RPMI8226 (cell line): ENCODE measurements around the gene PACSIN1.
"Not testable (repeated sequence)": the region's sequence is repeated elsewhere in the genome, so short reads cannot be mapped to it uniquely, and the experiment has no call there.

Source experiments
- DNase-seq: peaks from one replicate; pipeline ENCODE4 v3.0.0-alpha.2; 2015

Gene PACSIN1

GRCh38 chr6:34485321-34486060 lies 19.6 kb downstream of the PACSIN1 start:
- DNase-seq: no peak

- DNase-seq: no peak
Measured at GRCh38 chr6:34486106-34486740, 20.3 kb downstream of the PACSIN1 start.

GRCh38 chr6:34486886-34487285 lies 21.0 kb downstream of the PACSIN1 start:
- DNase-seq: not testable (repeated sequence)

- no peak for DNase-seq
Measured at GRCh38 chr6:34487536-34487935, 21.7 kb downstream of the PACSIN1 start.

- DNase-seq: no peak
Measured at GRCh38 chr6:34489207-34489805, 23.4 kb downstream of the PACSIN1 start.

- DNase-seq: no peak
Measured at GRCh38 chr6:34490390-34491090, 24.7 kb downstream of the PACSIN1 start.

- no peak for DNase-seq
Measured at GRCh38 chr6:34491091-34491430, 25.2 kb downstream of the PACSIN1 start.

- no peak for DNase-seq
Measured at GRCh38 chr6:34493344-34493743, 27.5 kb downstream of the PACSIN1 start.

- no peak for DNase-seq
Measured at GRCh38 chr6:34494973-34495372, 29.1 kb downstream of the PACSIN1 start.

GRCh38 chr6:34496103-34496685 lies 30.3 kb downstream of the PACSIN1 start:
- no peak for DNase-seq

GRCh38 chr6:34497411-34497810 lies 31.5 kb downstream of the PACSIN1 start:
- DNase-seq: no peak

GRCh38 chr6:34506718-34507117 lies 40.8 kb downstream of the PACSIN1 start:
- DNase-seq: no peak

- DNase-seq: no peak
Measured at GRCh38 chr6:34508425-34508824, 42.5 kb downstream of the PACSIN1 start.

- DNase-seq: no peak
Measured at GRCh38 chr6:34509782-34510181, 43.9 kb downstream of the PACSIN1 start.

- DNase-seq: no peak
Measured at GRCh38 chr6:34510299-34510698, 44.4 kb downstream of the PACSIN1 start.

GRCh38 chr6:34511214-34511914 lies 45.5 kb downstream of the PACSIN1 start:
- DNase-seq: no peak

- DNase-seq: no peak
Measured at GRCh38 chr6:34511915-34512737, 46.2 kb downstream of the PACSIN1 start.

- DNase-seq: no peak
Measured at GRCh38 chr6:34512738-34513115, 46.9 kb downstream of the PACSIN1 start.

- no peak for DNase-seq
Measured at GRCh38 chr6:34513646-34514045, 47.8 kb downstream of the PACSIN1 start.

- DNase-seq: no peak
Measured at GRCh38 chr6:34514112-34514511, 48.2 kb downstream of the PACSIN1 start.

GRCh38 chr6:34514593-34515472 lies 49.0 kb downstream of the PACSIN1 start:
- no peak for DNase-seq
